Stimulated activated effector memory CD8-positive, alpha-beta T cell treated with anti-CD3 and anti-CD28 coated beads, Interleukin-12 subunit alpha, Interleukin-12 subunit beta, amount 100 ng/mL, for 72 hours (primary cell): ENCODE results near the gene TRPC4.

Experiments
- ATAC-seq: fragments of 150-1000 bp; cut with Tn5 transposase; 2 replicates; pipeline ENCODE4 v1.10.0; 2021
- DNase-seq, 2 donors: peaks; one replicate each; pipeline ENCODE4 v3.0.0; 2021 to 2022; ENCODE audit warnings: low spot score in 2 of 2
- H3K27ac Mint-ChIP-seq: one replicate; pipeline ENCODE4 v1.8.0; 2022; ENCODE audit warnings: mild to moderate bottlenecking, mixed read lengths
- H3K36me3 Mint-ChIP-seq: one replicate; pipeline ENCODE4 v1.8.0; 2022; ENCODE audit warnings: mild to moderate bottlenecking, mixed read lengths
- H3K4me1 Mint-ChIP-seq: one replicate; pipeline ENCODE4 v1.8.0; 2022; ENCODE audit warnings: mixed read lengths
- H3K4me3 Mint-ChIP-seq: one replicate; pipeline ENCODE4 v1.8.0; 2022; ENCODE audit warnings: mild to moderate bottlenecking, mixed read lengths
- H3K9me3 Mint-ChIP-seq: one replicate; pipeline ENCODE4 v1.8.0; 2022; ENCODE audit warnings: mixed read lengths

Gene TRPC4

DNA sequence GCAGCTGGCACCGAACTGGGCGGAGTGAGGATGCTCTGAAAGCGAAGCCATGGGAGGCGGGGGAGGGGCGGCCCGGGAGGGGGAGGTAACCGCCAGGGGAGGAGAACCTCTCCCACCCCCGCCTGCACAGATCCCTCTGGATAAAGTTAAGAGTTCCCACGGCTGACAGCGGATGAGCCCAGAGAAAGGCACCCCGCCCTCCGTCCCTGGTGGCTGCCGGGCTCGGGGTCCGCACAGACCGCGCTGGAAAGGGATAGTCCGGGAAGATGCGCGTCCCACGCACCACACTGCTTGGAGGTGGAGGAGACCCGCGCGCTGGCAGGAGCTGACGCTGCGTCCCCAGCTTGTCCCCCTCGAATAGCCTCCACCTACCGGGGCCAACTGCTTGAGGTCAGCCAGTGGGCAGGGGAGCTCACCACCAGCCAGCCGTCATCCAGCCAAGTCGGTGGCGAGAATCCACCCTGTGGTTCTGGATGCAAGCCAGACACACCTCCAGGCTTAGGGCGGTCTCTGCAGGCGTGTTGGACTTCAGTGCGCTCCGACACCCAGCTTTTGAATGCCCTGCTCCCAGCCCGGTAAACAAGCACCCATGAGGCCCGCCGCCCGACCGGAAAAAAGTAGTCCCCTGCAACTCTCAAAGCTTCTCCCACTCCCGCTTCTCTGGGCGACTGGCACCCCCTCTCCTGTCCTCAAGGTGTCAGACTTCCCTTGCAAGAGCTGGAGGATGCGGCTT lies at the start of gene TRPC4:
TRPC4 (minus strand) TSS at position 17 of the 733 bp plus-strand sequence. CDS start 86,439 bp downstream, outside the sequence.
- no peak within 1 kb of the TSS for H3K4me3 Mint-ChIP-seq
- ATAC-seq (no peak), DNase-seq (no peak)
- H3K9me3 Mint-ChIP-seq: peaks cover 5% of the 10 kb centered on the region
- H3K4me1 Mint-ChIP-seq: no peaks in the 10 kb centered on the region
- H3K27ac Mint-ChIP-seq: no peak within 1 kb of the TSS
- H3K36me3 Mint-ChIP-seq: no peaks in the 10 kb centered on the region

DNA sequence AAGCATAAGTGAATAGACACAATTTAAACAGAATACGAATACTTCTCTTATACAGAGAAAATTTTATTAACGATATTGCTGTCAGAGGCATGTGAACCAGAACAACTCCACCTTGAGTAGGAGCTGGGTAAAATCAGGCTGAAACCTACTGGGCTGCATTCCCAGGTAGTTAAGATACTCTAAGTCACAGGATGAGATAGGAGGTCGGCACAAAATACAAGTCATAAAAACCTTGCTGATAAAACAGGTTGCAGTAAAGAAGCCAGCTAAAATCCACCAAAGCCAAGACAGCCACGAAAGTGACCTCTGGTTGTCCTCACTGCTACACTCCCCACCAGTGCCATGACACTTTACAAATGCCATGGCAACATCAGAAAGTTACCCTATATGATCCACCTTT lies 49.2 kb upstream of the TRPC4 start:
- Mint-ChIP-seq H3K36me3 (no peaks in the 10 kb centered on the region), H3K9me3 (peaks cover 3% of the 10 kb centered on the region), H3K27ac (no peak overlapping the region), H3K4me1 (no peaks in the 10 kb centered on the region), H3K4me3 (no peak overlapping the region)
- ATAC-seq: no peak
- DNase-seq: no peak

DNA sequence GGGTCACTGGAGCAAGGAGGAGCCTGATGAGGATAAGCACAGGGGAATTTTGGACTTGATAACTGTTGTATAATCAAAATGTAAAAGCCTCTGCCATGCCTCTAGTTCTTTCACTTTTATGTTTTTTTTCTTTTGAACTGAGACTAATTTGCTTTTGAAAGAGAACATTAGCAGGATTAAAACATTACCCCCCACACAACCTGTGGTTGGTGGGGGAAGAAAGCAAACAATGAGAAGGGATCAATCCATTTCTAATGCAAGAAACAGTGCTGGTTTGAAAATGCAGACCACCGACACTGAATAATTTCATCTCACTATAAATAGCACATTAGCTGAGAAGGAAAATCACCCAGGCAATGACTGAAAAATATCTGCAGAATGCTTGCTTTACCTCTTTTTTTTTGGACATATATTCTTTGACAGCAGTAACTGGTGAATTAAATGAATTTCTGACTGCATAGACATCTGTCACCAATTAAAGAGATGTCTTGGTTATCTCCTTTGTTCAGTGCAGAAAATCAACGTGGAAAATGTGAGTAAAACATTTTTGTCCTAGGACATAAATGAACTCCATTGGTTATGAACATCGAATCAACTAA lies 48.6 kb upstream of the TRPC4 start:
- no peaks in the 10 kb centered on the region for H3K36me3 Mint-ChIP-seq

DNA sequence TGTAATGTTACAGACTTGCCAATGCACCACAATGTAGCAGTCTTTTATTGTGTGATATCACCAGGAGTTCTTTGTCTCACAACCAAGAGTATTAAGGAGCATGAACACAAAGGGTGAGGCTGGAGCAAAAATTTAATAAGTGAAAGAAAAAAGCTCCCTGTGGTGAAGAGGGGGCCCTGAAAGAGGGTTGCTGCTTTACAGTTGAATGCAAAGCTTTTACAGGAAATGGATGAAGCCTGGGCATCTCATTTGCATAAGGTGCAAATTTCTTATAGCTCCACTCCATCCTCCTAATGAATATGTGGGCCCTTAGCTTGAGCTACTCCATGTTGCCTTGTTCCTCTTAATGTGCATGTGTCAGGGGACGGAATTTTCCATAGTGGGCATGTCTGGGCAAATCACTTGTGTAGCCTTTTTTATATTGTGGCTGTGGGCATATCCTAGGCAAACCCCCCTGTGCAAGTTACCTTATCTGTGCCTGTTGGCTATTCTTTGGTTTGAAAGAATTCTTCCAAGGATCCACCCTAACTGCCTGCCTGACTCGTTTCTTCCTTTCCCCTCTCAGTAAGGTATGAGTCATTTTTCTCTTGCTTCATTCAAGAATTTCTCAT lies 45.3 kb upstream of the TRPC4 start:
- no peak for ATAC-seq
- no peak overlapping the region for H3K4me3 Mint-ChIP-seq
- DNase-seq: no peak
- H3K27ac Mint-ChIP-seq: no peak overlapping the region
- no peaks in the 10 kb centered on the region for H3K4me1 Mint-ChIP-seq
- H3K9me3 Mint-ChIP-seq: peaks cover 7% of the 10 kb centered on the region
- no peaks in the 10 kb centered on the region for H3K36me3 Mint-ChIP-seq

More for the DNA sequence above, 48.6 kb upstream of the TRPC4 start:
- ATAC-seq (no peak), DNase-seq (no peak)
- Mint-ChIP-seq H3K27ac (no peak overlapping the region), H3K9me3 (peaks cover 3% of the 10 kb centered on the region), H3K4me3 (no peak overlapping the region), H3K4me1 (no peaks in the 10 kb centered on the region)

DNA sequence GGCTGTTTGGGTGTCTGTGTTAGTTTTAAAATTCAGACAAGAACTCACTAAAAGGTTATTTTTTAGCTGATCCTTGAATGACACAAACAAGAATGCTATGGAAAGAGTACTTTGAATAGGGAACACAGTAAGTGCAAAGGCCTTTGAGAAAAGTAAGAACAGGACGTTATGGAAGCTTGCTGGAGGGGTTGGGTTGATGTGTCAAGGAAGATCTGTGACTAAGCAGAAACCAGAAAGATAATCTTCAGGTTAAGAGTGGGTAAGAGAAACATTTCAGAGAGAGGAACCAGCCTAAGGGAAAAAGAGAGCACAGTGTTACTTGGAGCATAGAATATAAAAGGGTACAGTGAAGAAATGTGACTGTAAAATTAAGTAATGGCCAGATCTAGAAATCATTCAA lies 41.2 kb upstream of the TRPC4 start:
- Mint-ChIP-seq H3K27ac (no peak overlapping the region), H3K36me3 (no peaks in the 10 kb centered on the region), H3K9me3 (peaks cover 7% of the 10 kb centered on the region), H3K4me1 (no peaks in the 10 kb centered on the region), H3K4me3 (no peak overlapping the region)
- DNase-seq (no peak), ATAC-seq (no peak)

DNA sequence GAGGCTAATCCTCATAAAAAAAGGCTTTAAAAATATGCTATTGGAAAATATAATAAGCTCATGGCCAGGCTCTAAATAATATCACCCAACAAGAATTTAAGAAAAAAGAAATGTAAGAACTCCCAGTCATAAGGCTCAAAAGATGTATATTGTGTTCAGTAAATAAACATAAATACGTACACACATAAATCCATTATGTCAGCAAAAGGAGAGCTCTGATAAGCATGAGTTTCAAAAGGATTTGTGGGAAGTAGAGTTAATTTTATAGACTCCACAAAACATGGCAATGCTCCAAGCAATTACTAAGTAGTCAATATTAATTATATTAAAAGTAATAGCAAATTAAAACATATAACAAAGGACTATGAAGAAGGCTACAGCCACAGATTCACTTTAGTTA lies 37.3 kb upstream of the TRPC4 start:
- ATAC-seq (no peak), DNase-seq (no peak)
- Mint-ChIP-seq H3K9me3 (peaks cover 14% of the 10 kb centered on the region), H3K27ac (no peak overlapping the region), H3K36me3 (no peaks in the 10 kb centered on the region), H3K4me3 (no peak overlapping the region), H3K4me1 (no peaks in the 10 kb centered on the region)

DNA sequence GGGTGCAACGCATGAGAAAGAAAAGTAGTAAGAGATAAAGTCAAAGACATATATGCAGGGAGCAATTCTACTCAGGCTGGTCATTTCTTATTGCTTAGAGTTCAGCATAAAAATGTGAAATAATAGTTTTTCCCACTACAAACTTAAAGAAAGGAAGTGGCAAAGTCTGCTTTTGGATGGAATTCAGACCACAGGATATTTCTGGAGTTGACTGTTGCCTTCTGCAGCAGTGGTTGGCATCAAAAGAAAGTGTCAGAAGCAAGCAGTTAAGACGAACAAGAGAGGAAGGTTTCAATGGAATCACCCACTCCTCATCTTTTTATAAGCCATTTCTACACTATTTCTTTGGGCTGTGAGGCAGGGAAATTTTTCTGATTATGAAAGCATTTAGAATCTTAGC lies 36.2 kb upstream of the TRPC4 start:
- no peak for ATAC-seq
- H3K4me3 Mint-ChIP-seq: no peak overlapping the region
- no peaks in the 10 kb centered on the region for H3K4me1 Mint-ChIP-seq
- peaks cover 10% of the 10 kb centered on the region for H3K9me3 Mint-ChIP-seq
- no peak overlapping the region for H3K27ac Mint-ChIP-seq
- H3K36me3 Mint-ChIP-seq: no peaks in the 10 kb centered on the region
- no peak for DNase-seq

DNA sequence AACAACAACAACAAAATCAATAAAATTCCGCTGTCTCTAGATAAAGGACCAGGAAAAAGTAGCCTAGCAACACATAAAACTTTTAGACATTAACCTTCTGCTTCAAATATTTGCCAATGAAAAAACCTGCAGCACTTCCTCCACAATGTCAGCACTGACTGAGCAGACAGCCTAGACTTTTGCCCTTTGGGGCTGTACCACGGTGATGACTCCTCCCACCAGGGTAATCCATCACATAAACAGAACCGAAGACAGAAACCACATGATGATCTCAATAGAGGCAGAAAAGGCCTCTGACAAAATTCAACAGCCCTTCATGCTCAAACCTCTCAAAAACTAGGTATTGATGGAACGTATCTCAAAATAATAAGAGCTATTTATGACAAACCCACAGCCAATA lies 30.2 kb upstream of the TRPC4 start:
- ATAC-seq (no peak), DNase-seq (no peak)
- Mint-ChIP-seq H3K9me3 (peaks cover 9% of the 10 kb centered on the region), H3K27ac (no peak overlapping the region), H3K4me1 (no peaks in the 10 kb centered on the region), H3K4me3 (no peak overlapping the region), H3K36me3 (no peaks in the 10 kb centered on the region)

DNA sequence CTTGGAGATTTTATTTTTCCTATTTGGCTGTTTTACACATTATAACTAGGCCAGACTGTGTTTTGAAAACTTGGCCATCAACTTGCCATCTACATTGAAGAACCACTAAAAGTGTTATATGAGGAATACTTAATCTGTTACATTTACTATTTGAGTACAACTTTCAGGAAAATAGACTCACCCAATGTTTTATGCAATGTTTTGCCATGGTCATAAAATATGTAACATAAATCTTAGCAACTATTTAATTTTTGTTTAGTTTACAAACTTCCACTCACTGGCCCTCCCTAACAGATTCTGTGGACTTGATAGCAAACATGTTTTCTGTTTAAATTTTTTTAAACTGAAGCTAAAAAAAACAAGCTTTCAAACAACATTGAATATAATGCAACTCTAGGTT lies 23.7 kb upstream of the TRPC4 start:
- peaks cover 3% of the 10 kb centered on the region for H3K9me3 Mint-ChIP-seq
- DNase-seq: no peak
- no peaks in the 10 kb centered on the region for H3K4me1 Mint-ChIP-seq
- no peaks in the 10 kb centered on the region for H3K36me3 Mint-ChIP-seq
- H3K4me3 Mint-ChIP-seq: no peak overlapping the region
- no peak for ATAC-seq
- H3K27ac Mint-ChIP-seq: no peak overlapping the region

DNA sequence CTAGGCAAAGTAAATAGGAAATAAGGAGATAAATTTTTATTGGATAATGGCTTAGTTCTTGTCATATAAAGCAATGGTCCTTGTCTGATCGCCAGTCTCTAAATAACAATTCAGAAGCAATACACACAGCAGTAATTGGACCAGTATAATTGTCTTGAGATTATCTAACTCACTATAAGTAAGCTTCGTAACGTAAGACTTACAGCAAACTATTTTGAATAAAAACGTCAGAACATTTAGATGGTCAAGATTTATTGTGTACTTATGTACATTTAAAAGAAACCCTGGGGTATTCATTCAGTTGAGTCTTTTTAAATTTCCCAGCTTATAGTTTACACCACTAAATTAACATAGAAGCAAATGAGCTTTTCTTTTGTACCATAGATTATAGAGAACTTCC lies 20.2 kb upstream of the TRPC4 start:
- Mint-ChIP-seq H3K36me3 (no peaks in the 10 kb centered on the region), H3K27ac (no peak overlapping the region), H3K9me3 (peaks cover 9% of the 10 kb centered on the region), H3K4me3 (no peak overlapping the region), H3K4me1 (no peaks in the 10 kb centered on the region)
- DNase-seq: no peak
- no peak for ATAC-seq

DNA sequence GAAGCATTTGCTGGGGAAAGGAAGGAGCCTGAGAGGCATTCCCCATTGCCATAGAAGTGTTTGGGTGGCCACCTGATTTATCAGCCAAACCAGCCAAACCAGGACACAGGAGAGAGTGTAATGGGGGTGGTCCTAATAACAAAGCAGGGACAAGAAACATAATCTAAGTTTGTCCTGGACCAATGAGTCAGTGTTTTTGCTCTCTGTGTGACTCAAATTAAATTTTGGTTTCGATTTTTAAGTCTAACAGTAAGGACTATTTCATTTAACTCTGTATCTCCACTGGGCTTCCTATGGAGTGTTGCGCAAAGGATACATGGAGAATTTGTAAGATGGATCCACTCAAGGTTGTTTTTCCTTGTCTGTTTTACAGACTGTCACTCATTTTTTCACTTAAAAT lies 19.5 kb upstream of the TRPC4 start:
- no peak overlapping the region for H3K27ac Mint-ChIP-seq
- DNase-seq (no peak), ATAC-seq (no peak)
- peaks cover 9% of the 10 kb centered on the region for H3K9me3 Mint-ChIP-seq
- H3K36me3 Mint-ChIP-seq: no peaks in the 10 kb centered on the region
- H3K4me1 Mint-ChIP-seq: no peaks in the 10 kb centered on the region
- no peak overlapping the region for H3K4me3 Mint-ChIP-seq

DNA sequence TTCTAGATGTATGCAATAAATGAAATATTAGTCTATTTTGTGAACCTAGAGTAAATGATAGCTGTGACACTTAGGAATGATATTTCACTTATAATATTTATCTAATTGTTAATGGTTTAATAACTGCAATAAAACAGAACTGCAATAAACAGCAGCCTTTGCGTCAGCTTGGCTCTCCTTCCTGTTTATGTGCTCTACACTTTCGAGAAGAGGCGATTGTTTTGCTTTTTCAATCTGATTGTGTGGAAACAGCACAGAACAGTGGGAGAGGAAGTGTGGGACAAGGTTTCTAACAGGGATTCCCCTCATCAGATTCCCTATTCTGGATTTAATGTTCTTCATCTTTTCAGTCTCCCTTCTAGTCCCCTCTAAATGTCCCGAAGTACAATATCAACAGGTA lies 17.3 kb upstream of the TRPC4 start:
- no peak for DNase-seq
- no peaks in the 10 kb centered on the region for H3K36me3 Mint-ChIP-seq
- peaks cover 8% of the 10 kb centered on the region for H3K9me3 Mint-ChIP-seq
- H3K27ac Mint-ChIP-seq: no peak overlapping the region
- H3K4me1 Mint-ChIP-seq: no peaks in the 10 kb centered on the region
- no peak overlapping the region for H3K4me3 Mint-ChIP-seq
- no peak for ATAC-seq

DNA sequence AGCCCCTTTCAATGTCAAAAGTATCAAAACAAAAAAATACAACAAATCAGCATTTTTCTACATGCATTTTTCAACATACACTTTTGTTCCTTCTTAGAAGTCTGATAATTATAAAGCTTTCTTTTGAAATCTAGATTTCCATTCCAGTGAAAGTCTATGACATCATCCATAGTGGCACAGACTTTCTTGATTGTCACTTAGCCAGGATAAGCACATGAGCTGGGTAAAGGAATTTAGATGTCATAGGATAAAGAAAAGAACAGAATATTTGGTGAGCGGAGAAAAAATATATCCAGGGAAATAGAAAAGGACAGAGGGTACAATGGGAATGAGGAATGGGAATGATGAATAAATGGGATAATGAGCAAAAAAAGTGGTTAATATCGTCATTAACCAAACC lies 15.1 kb upstream of the TRPC4 start:
- Mint-ChIP-seq H3K9me3 (peaks cover 6% of the 10 kb centered on the region), H3K27ac (no peak overlapping the region), H3K4me3 (no peak overlapping the region), H3K4me1 (no peaks in the 10 kb centered on the region), H3K36me3 (no peaks in the 10 kb centered on the region)
- ATAC-seq (no peak), DNase-seq (no peak)

DNA sequence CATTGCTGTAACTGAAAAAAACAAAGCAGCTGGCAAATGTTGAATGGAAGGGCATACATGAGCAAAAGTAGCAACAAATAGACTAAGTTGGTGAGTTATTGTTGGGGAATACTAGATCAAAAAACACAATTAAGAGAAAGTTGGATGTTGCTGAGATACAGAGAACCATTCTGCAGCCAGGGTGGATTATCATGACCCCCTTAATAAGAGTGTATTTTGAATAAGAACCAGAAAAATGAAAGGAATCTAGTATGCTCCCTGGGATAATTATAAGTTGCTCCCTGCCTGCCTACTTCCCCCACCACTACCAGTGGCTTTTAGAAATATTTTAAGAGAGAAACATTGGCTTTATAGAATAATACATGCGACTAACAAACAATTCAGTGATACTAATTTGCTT lies 14.5 kb upstream of the TRPC4 start:
- H3K27ac Mint-ChIP-seq: no peak overlapping the region
- ATAC-seq: no peak
- no peaks in the 10 kb centered on the region for H3K4me1 Mint-ChIP-seq
- no peak for DNase-seq
- no peak overlapping the region for H3K4me3 Mint-ChIP-seq
- no peaks in the 10 kb centered on the region for H3K36me3 Mint-ChIP-seq
- peaks cover 8% of the 10 kb centered on the region for H3K9me3 Mint-ChIP-seq

DNA sequence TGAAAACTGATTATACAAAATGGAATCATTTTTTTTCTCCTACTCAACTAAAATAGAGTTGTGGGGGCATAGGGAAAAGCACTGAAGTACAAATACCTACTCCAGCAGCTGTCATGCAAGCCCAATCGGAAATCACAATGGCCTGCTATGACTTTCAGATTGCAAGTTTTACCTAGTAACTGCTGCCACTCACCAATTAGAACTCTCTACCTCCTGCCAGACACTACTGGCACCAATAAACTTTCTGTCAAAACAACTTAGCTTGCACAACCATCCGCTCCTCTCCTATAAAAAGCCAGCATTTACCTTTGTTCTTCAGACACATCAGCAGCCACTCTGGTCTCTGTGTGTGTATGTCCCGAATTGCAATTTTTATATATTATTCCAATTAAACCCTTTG lies 9.3 kb upstream of the TRPC4 start:
- DNase-seq (no peak), ATAC-seq (no peak)
- H3K4me3 Mint-ChIP-seq: no peak overlapping the region
- H3K9me3 Mint-ChIP-seq: peaks cover 8% of the 10 kb centered on the region
- no peak overlapping the region for H3K27ac Mint-ChIP-seq
- H3K36me3 Mint-ChIP-seq: no peaks in the 10 kb centered on the region
- H3K4me1 Mint-ChIP-seq: no peaks in the 10 kb centered on the region

DNA sequence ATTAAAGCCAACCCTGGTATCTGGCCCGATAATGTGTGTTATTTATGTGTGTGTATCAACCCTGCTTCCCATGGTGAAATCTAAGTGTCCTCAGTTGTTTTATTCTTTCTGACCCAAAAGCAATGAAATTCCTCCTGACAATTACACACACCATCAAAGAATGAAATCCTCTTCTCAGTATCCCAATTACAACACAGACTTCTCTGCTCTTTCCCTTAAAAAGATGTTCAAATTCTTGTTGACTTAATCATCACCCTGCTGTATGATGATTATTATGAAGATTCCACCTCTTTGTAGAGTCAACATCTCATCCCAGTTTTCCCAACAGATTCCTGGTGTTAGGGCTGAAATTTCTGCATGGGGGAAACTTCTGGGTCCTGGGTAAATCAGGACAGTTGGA lies 8.9 kb upstream of the TRPC4 start:
- H3K27ac Mint-ChIP-seq: no peak overlapping the region
- H3K4me3 Mint-ChIP-seq: no peak overlapping the region
- H3K4me1 Mint-ChIP-seq: no peaks in the 10 kb centered on the region
- ATAC-seq: no peak
- peaks cover 8% of the 10 kb centered on the region for H3K9me3 Mint-ChIP-seq
- H3K36me3 Mint-ChIP-seq: no peaks in the 10 kb centered on the region
- no peak for DNase-seq
